ENCODE data around the gene RGR. TPM values are rescaled to one million over a fixed set of nuclear protein-coding genes. Genes with fewer than 3 reads are reported as not detected.

The RGR gene
- 1 to 10 TPM in 3 of 4 donors, not detected in 1; 1.5 to 3.3 (median 2.8) TPM for total RNA-seq

GRCh38 chr10:84244651-84245270, at the start of gene RGR:
Gene RGR (plus strand): TSS chr10:84245053. CDS start chr10:84245091, 38 bp downstream.
- no peak for ATAC-seq (ENCODE audit: low FRiP score)
- no peak for DNase-seq (ENCODE audit: low spot score)
- TF ChIP-seq, protein P1, sequence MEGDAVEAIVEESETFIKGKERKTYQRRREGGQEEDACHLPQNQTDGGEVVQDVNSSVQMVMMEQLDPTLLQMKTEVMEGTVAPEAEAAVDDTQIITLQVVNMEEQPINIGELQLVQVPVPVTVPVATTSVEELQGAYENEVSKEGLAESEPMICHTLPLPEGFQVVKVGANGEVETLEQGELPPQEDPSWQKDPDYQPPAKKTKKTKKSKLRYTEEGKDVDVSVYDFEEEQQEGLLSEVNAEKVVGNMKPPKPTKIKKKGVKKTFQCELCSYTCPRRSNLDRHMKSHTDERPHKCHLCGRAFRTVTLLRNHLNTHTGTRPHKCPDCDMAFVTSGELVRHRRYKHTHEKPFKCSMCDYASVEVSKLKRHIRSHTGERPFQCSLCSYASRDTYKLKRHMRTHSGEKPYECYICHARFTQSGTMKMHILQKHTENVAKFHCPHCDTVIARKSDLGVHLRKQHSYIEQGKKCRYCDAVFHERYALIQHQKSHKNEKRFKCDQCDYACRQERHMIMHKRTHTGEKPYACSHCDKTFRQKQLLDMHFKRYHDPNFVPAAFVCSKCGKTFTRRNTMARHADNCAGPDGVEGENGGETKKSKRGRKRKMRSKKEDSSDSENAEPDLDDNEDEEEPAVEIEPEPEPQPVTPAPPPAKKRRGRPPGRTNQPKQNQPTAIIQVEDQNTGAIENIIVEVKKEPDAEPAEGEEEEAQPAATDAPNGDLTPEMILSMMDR (IDR thresholded peaks at IDR 0.05) = no peak

GRCh38 chr10:84196083-84196482, 48.8 kb upstream of the RGR start:
- no peak for DNase-seq (ENCODE audit: low spot score)
- TF ChIP-seq, protein P1 (IDR thresholded peaks at IDR 0.05) = no peak
- no peak for ATAC-seq (ENCODE audit: low FRiP score)

DNA sequence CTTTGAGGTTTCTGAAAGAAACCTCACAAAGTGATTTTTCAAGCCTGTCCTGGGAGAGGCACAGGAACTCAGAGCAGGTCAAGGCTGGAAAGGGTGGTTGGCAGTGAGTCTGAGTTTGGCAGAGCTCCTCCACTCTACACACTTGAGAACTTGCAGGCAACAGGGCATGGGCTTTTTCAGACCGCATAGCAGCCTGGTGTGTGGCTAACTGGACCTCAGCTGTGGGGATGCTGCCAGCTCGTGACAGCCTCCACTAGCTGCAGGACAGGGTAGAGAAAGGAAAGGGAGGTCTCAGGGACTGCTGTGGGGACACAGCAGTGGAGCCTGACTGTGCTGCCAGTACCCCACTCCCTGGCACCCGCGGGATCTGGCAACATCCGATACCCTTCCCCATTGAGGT, 47.9 kb upstream of the RGR start:
- no peak for DNase-seq (ENCODE audit: low spot score)
- TF ChIP-seq, protein P1 (IDR thresholded peaks at IDR 0.05) = no peak
- ATAC-seq (ENCODE audit: low FRiP score) = no peak

- no peak for ATAC-seq (ENCODE audit: low FRiP score)
- TF ChIP-seq, protein P1 (IDR thresholded peaks at IDR 0.05) = no peak
- no peak for DNase-seq (ENCODE audit: low spot score)
These were observed 47.2 kb upstream of the RGR start for GRCh38 chr10:84197643-84198042.

DNA sequence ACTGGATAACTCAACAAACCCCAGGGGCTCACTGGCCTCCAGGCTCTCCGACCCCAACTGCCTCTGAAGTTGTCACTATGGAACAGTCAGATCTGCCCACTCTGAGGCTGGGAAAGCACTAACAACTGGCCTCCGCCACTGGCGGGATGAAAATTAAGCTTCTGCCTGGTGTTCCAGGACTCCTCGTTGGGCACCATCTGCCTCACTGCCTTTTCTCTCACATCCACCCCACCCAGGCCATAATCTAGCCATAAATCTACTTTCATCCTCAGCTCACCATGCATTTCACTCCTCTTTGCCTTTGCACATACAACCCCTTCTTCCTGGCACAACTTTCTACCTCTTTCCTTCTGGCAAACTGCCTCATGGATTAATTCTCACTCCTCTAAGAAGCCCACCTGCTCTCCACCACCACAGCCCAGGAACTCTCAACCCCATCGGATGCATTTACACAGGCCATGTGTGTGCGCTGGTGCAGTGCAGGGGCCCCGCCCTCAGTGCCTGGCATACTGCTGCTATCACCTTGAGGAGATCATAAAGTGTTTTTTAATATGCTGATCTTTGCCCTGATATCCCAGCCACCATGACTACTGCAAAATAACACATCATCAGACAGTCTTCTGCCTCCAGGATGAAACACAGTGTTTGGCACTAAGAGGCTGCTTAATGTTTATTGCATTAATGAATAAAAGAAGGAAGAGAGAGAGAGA, 46.5 kb upstream of the RGR start:
- TF ChIP-seq, protein P1 (IDR thresholded peaks at IDR 0.05) = no peak
- DNase-seq (ENCODE audit: low spot score) = no peak
- ATAC-seq (ENCODE audit: low FRiP score) = no peak

DNA sequence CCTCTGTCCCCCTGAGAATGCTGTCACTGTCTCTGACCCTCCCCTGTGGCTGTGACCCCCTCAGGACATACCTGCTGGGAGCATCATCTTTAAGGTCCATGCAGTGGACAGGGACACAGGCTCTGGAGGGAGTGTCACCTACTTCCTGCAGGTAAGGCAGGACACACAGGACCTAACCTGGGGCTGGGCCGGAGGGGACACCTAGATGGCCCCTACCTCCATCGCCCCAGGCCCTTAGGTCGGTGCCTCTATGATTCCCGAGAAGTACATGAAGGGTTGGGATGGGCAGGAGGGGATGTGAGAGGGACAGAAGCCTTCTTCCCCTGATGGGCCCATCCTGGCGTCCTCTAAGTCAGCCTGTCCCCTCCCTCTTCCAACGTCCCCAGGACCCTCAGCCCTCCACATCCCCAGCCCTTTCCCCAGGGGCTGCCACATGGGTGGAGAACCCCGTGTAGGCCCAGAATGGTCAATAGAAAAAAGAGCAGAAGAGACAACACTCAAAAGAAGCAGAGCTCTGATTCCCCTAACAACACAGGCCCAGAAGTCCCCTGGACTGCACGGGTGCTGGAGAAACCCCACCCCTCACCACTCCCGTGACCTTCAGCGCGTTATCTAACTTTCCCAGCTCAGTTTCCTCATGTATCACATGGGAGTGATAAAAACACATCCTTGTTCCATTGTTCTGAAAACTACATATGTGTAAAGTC, 44.2 kb upstream of the RGR start:
- DNase-seq (ENCODE audit: low spot score) (no peak), ATAC-seq (ENCODE audit: low FRiP score) (no peak)
- TF ChIP-seq, protein P1 (IDR thresholded peaks at IDR 0.05) = no peak

Measured in omental fat pad (tissue), 4 donors.